DOHH2 (cell line): ENCODE results near the gene PPP1R3G.

Experiments
- EZH2phosphoT487 ChIP-seq: fragments of 200-600 bp; sonication (generic); IDR thresholded peaks from 2 replicates; pipeline ENCODE4 v1.6.1; 2017; ENCODE audit warnings: borderline replicate concordance, mild to moderate bottlenecking, antibody characterized with exemption, low read length, moderate library complexity, mixed read lengths
- TF ChIP-seq, protein P1 (sequence below): fragments of 200-600 bp; sonication (generic); IDR thresholded peaks from one replicate; pipeline ENCODE4 v1.5.1; 2014; ENCODE audit warnings: antibody characterized with exemption, mild to moderate bottlenecking, low read depth, low read length; ENCODE audit not compliant: poor library complexity, severe bottlenecking

GRCh38 chr6:5090603-5091002 lies 5.5 kb downstream of the PPP1R3G start:
- TF ChIP-seq, protein P1, sequence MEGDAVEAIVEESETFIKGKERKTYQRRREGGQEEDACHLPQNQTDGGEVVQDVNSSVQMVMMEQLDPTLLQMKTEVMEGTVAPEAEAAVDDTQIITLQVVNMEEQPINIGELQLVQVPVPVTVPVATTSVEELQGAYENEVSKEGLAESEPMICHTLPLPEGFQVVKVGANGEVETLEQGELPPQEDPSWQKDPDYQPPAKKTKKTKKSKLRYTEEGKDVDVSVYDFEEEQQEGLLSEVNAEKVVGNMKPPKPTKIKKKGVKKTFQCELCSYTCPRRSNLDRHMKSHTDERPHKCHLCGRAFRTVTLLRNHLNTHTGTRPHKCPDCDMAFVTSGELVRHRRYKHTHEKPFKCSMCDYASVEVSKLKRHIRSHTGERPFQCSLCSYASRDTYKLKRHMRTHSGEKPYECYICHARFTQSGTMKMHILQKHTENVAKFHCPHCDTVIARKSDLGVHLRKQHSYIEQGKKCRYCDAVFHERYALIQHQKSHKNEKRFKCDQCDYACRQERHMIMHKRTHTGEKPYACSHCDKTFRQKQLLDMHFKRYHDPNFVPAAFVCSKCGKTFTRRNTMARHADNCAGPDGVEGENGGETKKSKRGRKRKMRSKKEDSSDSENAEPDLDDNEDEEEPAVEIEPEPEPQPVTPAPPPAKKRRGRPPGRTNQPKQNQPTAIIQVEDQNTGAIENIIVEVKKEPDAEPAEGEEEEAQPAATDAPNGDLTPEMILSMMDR, result no peak
- no peak for TF ChIP-seq EZH2phosphoT487
